Inferior parietal cortex (tissue), 1 donor: ENCODE measurements around the gene DAAM2.
A peak's percentile ranks its signal among the peaks of the same experiment; 100 is the strongest.

Source experiments
- DNase-seq: peaks from one replicate; pipeline ENCODE4 v3.0.0-alpha.2; 2016; ENCODE audit errors: extremely low spot score

DAAM2 gene

GRCh38 chr6:39885691-39886090 is 93.5 kb downstream of the DAAM2 start:
- no peak for DNase-seq

- no peak for DNase-seq
Observed at GRCh38 chr6:39886871-39887270, 94.7 kb downstream of the DAAM2 start.

- peak; percentile 60 for DNase-seq
Observed at GRCh38 chr6:39887692-39888450, 95.7 kb downstream of the DAAM2 start.

GRCh38 chr6:39889229-39889628 is 97.1 kb downstream of the DAAM2 start:
- DNase-seq, result no peak

GRCh38 chr6:39891353-39891752 is 99.2 kb downstream of the DAAM2 start:
- no peak for DNase-seq

- no peak for DNase-seq
Observed at GRCh38 chr6:39891976-39892375, 99.8 kb downstream of the DAAM2 start.

GRCh38 chr6:39892490-39893129 is 100.4 kb downstream of the DAAM2 start:
- DNase-seq, result peak; percentile 63

- no peak for DNase-seq
Observed at GRCh38 chr6:39893286-39893685, 101.1 kb downstream of the DAAM2 start.

- DNase-seq, result no peak
Observed at GRCh38 chr6:39896701-39897100, 104.5 kb downstream of the DAAM2 start.

GRCh38 chr6:39897698-39898097 is 105.5 kb downstream of the DAAM2 start:
- no peak for DNase-seq

GRCh38 chr6:39898625-39899024 is 106.4 kb downstream of the DAAM2 start:
- DNase-seq, result no peak

GRCh38 chr6:39899554-39900295 is 107.5 kb downstream of the DAAM2 start:
- no peak for DNase-seq

GRCh38 chr6:39901116-39901655 is 109.0 kb downstream of the DAAM2 start:
- DNase-seq, result no peak

GRCh38 chr6:39901670-39902069 is 109.5 kb downstream of the DAAM2 start:
- no peak for DNase-seq

GRCh38 chr6:39902136-39902535 is 110.0 kb downstream of the DAAM2 start:
- no peak for DNase-seq

GRCh38 chr6:39902786-39903465 is 110.8 kb downstream of the DAAM2 start:
- DNase-seq, result no peak

- no peak for DNase-seq
Observed at GRCh38 chr6:39903656-39904055, 111.5 kb downstream of the DAAM2 start.

GRCh38 chr6:39904946-39905639 is 112.9 kb downstream of the DAAM2 start:
- DNase-seq, result no peak

- no peak for DNase-seq
Observed at GRCh38 chr6:39905640-39905975, 113.4 kb downstream of the DAAM2 start.

- no peak for DNase-seq
Observed at GRCh38 chr6:39906318-39906761, 114.2 kb downstream of the DAAM2 start.

GRCh38 chr6:39907871-39908575 is 115.8 kb downstream of the DAAM2 start:
- DNase-seq, result no peak
